Skeletal muscle satellite cell (primary cell): ENCODE measurements around the gene ADAMTS5. TPM values are rescaled to one million over a fixed set of nuclear protein-coding genes. Genes with fewer than 3 reads are reported as not detected.

Experiments used
- H3K27me3 ChIP-seq: 2 replicates; pipeline ENCODE4 v1.7.0; 2013; ENCODE audit warnings: low read length; ENCODE audit not compliant: control insufficient read depth, insufficient read depth
- H3K36me3 ChIP-seq: 2 replicates; pipeline ENCODE4 v1.7.0; 2013; ENCODE audit warnings: mild to moderate bottlenecking, control low read depth, low read length; ENCODE audit not compliant: insufficient read depth
- H3K4me1 ChIP-seq: 2 replicates; pipeline ENCODE4 v1.7.0; 2013; ENCODE audit warnings: low read length; ENCODE audit not compliant: control insufficient read depth, insufficient read depth
- H3K4me2 ChIP-seq: 2 replicates; pipeline ENCODE4 v1.7.0; 2013; ENCODE audit warnings: mild to moderate bottlenecking, low read length
- H3K4me3 ChIP-seq: 2 replicates; pipeline ENCODE4 v1.7.0; 2013; ENCODE audit warnings: low read length
- H3K9ac ChIP-seq: 2 replicates; pipeline ENCODE4 v1.7.0; 2013; ENCODE audit warnings: mild to moderate bottlenecking, low read depth, low read length, moderate library complexity
- H3K9me3 ChIP-seq: replicated peaks from 2 replicates; pipeline ENCODE4 v1.7.0; 2013; ENCODE audit warnings: mild to moderate bottlenecking, control low read depth, low read length
- total RNA-seq: library from RNA; depleted of rRNA; stranded (reverse); fragments of >200 nt; gene quantifications from 2 replicates; pipeline ENCODE4 v1.2.3, GENCODE V29; 2012; rRNA removed

ADAMTS5 gene
- 24.2 and 41.1 TPM in 2 replicates for total RNA-seq

DNA sequence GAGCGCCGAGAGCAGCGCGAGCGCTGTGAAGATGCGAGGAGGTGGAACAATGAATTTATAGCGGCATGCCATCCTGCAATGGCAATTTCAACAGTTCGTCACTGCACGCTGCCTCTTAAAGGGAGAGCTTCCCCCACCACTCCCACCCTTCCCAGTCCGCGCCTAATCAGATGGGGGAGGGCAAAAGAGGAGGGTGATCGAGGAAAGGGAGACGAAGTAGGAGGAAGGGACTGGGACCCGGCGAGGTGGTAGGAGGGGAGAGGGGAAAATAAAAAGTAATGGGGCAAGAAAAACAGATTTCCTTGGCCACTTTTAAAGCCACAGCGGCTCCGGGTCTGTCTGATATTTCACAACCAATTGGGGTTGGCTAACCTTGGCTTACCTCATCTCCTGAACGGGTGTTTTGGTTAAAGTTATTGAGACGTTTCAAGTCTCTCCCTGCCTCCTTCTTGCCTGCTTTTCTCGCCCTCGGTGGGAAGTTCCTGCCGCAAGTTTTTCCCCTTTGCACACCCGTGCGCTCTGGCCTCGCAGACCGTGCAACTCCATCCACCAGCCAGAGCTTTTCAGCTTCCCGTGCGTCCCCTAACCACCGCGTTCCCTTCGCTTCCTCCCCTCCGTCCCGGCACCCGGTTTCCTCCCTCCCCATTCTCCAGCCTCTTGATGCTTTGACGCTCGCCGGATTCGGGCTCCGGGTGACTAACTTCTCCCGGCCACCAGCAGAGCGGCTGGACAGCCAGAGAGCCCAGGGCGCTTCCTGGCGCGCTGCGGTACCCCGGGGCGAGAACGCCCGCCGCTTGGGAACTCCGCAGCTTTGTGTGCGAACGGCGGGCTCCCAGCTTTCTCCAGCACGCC is at the start of gene ADAMTS5:
ADAMTS5 (minus strand) TSS at position 27 of the 852 bp plus-strand sequence. CDS start 697 bp downstream, outside the sequence.
- Histone ChIP-seq H3K9ac (peak within 1 kb of the TSS; percentile 84), H3K27me3 (no peaks in the 10 kb centered on the region), H3K4me3 (peak within 1 kb of the TSS; percentile 79), H3K4me2 (peak within 1 kb of the TSS; percentile 96), H3K9me3 (no peaks in the 10 kb centered on the region), H3K36me3 (no peaks in the 10 kb centered on the region), H3K4me1 (peaks cover 25% of the 10 kb centered on the region)

DNA sequence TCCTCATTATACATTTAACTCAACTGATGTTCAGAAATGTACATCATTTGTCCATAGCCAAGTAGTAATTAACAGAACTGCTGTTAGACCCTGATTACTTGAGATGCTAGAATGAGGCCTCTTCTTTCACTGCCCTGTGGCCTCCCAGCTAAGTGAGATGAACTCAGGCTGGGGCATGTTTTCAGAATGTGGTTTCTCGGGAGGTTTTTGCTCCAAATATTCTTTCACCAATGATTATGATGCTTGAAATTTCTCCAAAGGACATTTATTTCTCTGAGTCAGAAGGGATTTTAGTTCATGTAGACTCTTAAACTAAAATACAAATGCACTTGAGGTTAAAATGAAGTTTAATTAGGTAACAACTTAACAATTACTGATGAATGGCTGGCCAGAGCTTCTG is 34.6 kb upstream of the ADAMTS5 start:
- Histone ChIP-seq H3K9me3 (no peaks in the 10 kb centered on the region), H3K27me3 (no peaks in the 10 kb centered on the region)

DNA sequence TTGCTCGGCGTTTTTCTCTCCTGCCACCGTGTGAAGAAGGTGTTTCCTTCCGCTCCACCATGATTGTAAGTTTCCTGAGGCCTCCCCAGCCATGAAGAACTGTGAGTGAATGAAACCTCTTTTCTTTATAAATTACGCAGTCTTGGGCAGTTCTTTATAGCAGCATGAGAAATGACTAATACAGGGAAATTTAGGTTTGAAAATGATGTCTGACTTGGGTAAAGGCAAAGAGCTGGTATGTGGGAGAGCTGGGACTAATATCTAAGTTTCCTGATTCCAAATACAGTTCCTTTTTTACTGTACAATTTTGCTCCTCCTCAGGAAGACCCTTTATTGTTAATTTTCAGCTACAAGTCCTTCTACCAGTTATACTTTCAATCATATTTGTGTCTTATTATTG is 16.7 kb upstream of the ADAMTS5 start:
- Histone ChIP-seq H3K9ac (no peak overlapping the region), H3K9me3 (peaks cover 3% of the 10 kb centered on the region), H3K4me2 (no peak overlapping the region), H3K4me3 (no peak overlapping the region), H3K4me1 (no peaks in the 10 kb centered on the region), H3K36me3 (no peaks in the 10 kb centered on the region), H3K27me3 (no peaks in the 10 kb centered on the region)

More for the DNA sequence above, 34.6 kb upstream of the ADAMTS5 start:
- Histone ChIP-seq H3K9ac (no peak overlapping the region), H3K4me3 (no peak overlapping the region), H3K4me1 (no peaks in the 10 kb centered on the region), H3K36me3 (no peaks in the 10 kb centered on the region), H3K4me2 (no peak overlapping the region)

DNA sequence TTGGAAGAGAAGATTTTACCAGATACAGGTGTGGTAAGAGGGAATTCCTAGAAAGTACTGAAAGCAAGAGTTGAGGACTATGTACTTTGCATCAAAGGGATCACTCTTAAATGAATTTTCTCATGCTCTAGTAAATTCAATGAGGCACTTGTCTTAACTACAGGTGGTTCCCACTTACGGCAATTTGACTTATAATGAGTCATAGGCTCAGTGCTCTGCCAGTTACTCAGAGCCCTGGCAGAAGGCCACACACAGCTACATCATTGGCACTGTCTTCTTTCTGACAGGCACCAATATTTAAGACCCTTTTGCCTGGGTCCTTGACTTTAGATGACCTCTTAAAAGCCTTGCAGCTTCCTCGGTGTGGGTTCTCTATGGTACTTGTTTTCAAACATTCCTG is 15.9 kb upstream of the ADAMTS5 start:
- H3K27me3 ChIP-seq, result no peaks in the 10 kb centered on the region
- no peak overlapping the region for H3K4me3 ChIP-seq
- H3K9ac ChIP-seq, result no peak overlapping the region
- peaks cover 4% of the 10 kb centered on the region for H3K4me1 ChIP-seq
- peaks cover 3% of the 10 kb centered on the region for H3K9me3 ChIP-seq
- no peak overlapping the region for H3K4me2 ChIP-seq
- H3K36me3 ChIP-seq, result no peaks in the 10 kb centered on the region

DNA sequence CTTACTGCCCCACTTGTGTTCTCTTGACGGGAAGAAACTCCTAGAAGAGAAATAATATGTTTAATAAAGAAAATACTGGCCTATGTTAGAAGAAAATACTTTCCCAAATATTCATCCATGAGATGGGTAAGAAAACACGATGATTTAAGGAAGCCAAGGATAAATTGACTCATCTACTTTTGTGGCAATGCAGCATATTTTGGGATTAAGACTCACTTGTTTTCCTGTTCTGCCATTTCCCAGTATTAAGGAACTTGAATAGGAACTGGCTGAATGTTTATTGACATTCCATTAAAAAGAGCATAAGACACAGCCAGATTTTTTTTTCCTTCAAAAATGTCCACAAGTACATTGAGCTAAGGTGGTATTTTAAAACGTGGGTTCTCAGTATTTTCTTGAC is 10.9 kb upstream of the ADAMTS5 start:
- H3K27me3 ChIP-seq, result no peaks in the 10 kb centered on the region
- H3K36me3 ChIP-seq, result no peaks in the 10 kb centered on the region

DNA sequence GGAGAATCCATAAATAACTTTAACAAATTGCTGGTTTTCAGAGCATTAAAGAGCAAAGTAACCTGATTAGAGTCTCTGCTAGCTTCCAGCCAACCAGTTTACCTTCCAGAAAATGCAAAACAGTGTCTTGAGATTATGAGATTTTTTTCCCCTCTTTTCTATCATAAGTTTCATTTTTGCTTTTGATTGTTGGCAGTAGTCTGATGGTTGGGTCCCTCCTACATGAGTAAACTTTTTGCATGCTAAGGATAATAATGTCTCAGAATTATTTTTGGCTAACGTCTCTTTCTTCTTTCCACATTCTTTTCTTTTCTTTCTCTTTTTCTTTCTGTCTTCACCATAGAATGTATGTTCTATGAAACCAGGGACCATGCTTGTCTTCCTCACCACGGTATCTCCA is 6.3 kb upstream of the ADAMTS5 start:
- Histone ChIP-seq H3K27me3 (no peaks in the 10 kb centered on the region), H3K4me3 (no peak overlapping the region), H3K9me3 (no peaks in the 10 kb centered on the region), H3K4me2 (no peak overlapping the region), H3K36me3 (no peaks in the 10 kb centered on the region), H3K9ac (no peak overlapping the region), H3K4me1 (peaks cover 4% of the 10 kb centered on the region)

More for the DNA sequence above, 10.9 kb upstream of the ADAMTS5 start:
- no peak overlapping the region for H3K9ac ChIP-seq
- no peak overlapping the region for H3K4me3 ChIP-seq
- H3K4me2 ChIP-seq, result no peak overlapping the region
- peaks cover 4% of the 10 kb centered on the region for H3K4me1 ChIP-seq
- peaks cover 3% of the 10 kb centered on the region for H3K9me3 ChIP-seq

DNA sequence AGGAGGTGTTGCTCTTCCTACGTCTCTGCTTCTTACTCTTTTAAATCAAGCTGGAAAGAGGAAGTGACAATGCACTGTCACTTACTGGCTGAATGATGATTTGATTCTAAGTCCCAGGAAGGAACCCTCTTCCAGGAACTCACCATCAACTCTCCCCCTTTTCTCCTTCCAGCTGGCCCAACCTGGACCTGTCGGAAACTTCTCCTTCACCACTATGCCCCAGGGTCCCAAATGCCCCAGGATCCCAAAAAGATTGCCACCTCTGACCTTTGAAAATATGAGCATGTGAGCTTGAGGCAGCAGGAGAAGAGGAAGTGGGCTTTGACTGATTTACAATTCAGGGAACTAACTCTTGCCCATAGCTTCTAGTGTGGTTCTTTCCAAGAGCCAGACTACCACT is 5.3 kb upstream of the ADAMTS5 start:
- Histone ChIP-seq H3K4me1 (no peaks in the 10 kb centered on the region), H3K36me3 (no peaks in the 10 kb centered on the region), H3K4me2 (no peak overlapping the region), H3K27me3 (no peaks in the 10 kb centered on the region), H3K9ac (no peak overlapping the region), H3K4me3 (no peak overlapping the region), H3K9me3 (no peaks in the 10 kb centered on the region)

DNA sequence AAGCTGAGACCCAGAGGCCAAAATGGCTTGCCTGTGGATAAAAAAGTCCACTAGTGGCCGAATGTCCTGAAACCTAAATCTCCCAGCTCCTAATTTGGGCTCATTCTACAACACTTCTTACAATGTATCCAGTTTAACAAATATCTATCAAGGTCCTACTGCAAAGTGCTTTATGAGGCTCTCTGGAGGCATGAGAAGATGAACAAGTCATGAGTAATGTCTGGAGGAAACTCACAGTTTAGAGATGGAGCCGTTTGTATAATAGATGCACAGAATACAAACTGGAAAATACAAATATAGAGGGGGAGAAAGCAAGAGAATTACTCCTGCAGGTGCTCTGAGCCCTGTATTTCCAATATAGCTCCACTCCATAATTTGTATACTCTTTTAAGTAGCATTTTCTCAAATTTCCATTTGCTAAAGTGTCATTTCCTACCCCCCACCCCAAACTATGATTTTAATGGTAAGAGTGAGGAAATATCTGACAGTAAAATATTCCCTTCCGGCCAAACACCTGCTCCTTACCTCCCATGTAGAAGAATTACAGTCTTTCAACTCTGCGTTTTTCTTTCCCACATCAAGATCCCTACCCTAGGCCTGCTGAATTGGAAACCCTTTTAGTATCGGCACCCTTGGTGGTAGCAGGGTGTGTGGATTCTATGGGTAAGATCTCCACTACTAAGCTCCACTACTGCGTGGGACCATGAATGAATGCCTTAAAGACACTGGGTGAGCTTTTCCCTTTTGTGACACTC is 3.3 kb upstream of the ADAMTS5 start:
- H3K4me1 ChIP-seq, result peaks cover 10% of the 10 kb centered on the region
- H3K4me2 ChIP-seq, result no peak overlapping the region
- no peak overlapping the region for H3K4me3 ChIP-seq
- H3K27me3 ChIP-seq, result no peaks in the 10 kb centered on the region
- no peak overlapping the region for H3K9ac ChIP-seq
- H3K36me3 ChIP-seq, result no peaks in the 10 kb centered on the region
- H3K9me3 ChIP-seq, result no peaks in the 10 kb centered on the region

DNA sequence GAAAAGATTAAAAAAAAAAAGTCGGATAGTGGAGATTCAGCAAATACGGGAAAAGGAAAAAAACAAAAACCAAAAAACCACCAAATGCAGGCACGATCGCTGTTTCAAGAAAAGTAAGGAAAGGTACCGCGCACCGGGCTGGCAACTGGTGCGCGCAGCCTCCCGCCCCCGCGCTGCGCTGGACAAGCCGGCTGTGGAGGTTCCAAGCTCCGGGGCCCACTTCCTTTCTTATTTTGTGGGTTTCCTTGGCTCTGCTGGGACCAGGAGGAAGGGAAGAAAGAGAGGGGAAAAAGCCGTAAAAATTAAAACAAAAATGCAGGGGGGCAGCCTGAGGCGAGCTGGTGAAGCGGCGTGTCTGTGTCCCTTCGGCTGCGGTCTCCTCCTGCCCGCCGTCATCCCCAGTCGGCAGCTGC is 233 bp downstream of the ADAMTS5 start:
- H3K4me3 ChIP-seq, result peak overlapping the region; percentile 79
- no peaks in the 10 kb centered on the region for H3K9me3 ChIP-seq
- H3K4me1 ChIP-seq, result peaks cover 27% of the 10 kb centered on the region
- H3K36me3 ChIP-seq, result no peaks in the 10 kb centered on the region
- H3K9ac ChIP-seq, result peak overlapping the region; percentile 84
- H3K27me3 ChIP-seq, result no peaks in the 10 kb centered on the region
- H3K4me2 ChIP-seq, result peak overlapping the region; percentile 96

DNA sequence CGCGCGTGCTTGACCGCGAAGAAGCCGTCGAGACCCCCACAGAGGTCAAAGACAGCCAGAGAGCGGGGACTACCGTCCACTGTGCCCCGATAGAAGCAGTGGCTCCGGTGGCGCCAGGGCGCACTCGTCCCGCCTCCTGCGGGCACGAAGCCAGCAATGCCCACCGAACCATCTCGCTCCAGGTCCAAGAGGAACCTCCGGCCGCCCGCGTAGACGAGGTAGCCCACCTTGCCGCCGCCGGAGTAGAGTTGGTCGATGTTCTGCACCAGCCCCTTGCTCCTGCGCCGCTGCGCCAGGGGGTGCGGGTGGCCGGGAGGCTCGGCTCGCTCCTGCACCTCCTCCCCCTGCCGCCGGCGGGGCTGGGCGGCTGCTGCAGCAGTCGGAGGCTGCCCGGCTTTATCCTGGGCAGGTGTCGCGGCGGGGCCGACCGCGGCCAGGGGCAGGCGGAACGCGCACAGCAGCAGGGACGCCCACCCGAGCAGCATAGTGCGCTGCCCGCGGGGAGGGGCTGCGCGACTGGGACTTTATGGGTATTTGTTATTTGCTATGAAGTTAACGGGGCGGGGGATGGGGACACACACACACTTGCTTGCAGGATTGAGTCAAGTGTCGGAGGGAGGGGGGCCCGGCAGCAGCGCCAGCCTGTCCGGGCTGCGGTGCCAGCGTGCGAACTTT is 844 bp downstream of the ADAMTS5 start:
- peaks cover 27% of the 10 kb centered on the region for H3K4me1 ChIP-seq
- no peaks in the 10 kb centered on the region for H3K27me3 ChIP-seq
- no peaks in the 10 kb centered on the region for H3K9me3 ChIP-seq
- no peaks in the 10 kb centered on the region for H3K36me3 ChIP-seq
- H3K9ac ChIP-seq, result peak overlapping the region; percentile 84
- peak overlapping the region; percentile 96 for H3K4me2 ChIP-seq
- peak overlapping the region; percentile 79 for H3K4me3 ChIP-seq
